Measurements from ENCODE around the gene PLK5.
A peak's percentile ranks its signal among the peaks of the same experiment; 100 is the strongest.
"Not testable (repeated sequence)": the region's sequence is repeated elsewhere in the genome, so short reads cannot be mapped to it uniquely, and the experiment has no call there.

Gene PLK5, protein sequence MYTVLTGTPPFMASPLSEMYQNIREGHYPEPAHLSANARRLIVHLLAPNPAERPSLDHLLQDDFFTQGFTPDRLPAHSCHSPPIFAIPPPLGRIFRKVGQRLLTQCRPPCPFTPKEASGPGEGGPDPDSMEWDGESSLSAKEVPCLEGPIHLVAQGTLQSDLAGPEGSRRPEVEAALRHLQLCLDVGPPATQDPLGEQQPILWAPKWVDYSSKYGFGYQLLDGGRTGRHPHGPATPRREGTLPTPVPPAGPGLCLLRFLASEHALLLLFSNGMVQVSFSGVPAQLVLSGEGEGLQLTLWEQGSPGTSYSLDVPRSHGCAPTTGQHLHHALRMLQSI

DNA sequence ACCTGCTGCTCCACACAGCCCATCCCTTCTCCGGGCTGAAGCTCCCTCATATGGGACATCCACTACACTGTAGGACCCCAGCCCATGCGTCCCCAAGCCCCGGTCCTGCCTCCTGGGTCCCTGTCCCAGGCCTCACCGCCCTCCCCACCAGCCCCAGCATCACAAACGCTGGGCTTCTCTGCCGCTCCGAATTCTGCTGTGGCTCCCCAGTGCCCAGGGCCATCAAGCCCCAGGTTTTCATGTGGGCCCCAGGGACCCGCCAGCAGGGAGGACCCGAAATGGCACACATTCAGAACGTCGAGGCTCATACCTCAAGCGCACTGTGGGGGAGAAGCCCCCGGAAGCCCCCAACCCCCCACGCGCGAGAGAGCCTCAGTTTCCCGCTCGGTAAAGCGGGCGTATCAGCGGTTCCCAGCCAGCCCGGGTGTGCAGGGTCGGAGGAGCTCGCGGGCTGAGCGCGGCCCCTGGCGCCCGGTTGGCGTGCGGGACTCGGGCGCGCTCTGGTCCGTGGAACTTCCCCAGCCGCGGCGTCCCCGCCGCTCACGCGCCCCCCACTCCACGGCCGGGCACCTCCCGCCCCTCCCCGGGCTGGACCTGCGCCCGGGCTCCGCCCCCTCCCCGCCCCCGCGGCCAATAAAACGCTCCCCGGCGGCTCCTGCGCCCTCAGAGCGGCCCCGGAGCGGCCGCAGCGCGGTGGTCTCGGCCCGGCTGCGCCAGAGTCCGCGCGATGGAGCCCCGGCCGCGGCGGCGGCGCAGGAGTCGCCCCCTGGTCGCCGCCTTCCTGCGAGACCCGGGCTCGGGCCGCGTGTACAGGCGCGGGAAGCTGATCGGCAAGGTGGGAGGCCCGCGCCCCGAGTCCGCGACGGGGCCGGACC lies at the start of gene PLK5:
Gene PLK5 (plus strand): TSS at position 666 of the 875 bp plus-strand sequence. CDS start 2,920 bp downstream, outside the sequence.
- DNase-seq = no peak

DNA sequence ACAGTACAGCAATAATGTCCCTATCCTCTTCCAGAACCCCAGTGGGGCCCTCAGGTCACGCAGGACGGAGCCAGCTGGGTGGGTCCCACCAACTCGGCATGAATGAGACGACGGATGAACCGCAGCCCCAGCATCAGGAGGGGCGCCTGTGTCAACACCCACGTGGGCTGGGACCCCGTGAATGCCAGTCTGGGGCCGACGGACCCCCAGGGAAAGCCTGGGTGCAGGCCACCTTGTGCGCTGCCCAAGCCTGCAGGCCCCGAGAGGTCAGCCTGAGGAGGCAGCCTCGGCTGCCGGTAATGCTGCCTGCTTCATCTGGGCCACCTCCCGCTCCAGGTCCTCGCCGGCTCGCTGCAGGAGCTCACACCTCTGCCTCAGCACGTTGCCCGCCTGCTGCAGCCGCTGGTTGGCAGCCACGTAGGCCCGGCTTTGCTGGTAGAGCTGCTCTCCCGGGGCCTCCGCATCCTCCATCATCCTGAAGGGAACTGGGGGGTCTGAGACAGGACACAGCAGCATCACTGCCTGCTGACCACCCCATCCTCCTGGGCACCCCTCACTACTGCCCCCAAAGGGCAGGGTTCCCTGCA lies 49.0 kb upstream of the PLK5 start:
- no peak for DNase-seq

DNA sequence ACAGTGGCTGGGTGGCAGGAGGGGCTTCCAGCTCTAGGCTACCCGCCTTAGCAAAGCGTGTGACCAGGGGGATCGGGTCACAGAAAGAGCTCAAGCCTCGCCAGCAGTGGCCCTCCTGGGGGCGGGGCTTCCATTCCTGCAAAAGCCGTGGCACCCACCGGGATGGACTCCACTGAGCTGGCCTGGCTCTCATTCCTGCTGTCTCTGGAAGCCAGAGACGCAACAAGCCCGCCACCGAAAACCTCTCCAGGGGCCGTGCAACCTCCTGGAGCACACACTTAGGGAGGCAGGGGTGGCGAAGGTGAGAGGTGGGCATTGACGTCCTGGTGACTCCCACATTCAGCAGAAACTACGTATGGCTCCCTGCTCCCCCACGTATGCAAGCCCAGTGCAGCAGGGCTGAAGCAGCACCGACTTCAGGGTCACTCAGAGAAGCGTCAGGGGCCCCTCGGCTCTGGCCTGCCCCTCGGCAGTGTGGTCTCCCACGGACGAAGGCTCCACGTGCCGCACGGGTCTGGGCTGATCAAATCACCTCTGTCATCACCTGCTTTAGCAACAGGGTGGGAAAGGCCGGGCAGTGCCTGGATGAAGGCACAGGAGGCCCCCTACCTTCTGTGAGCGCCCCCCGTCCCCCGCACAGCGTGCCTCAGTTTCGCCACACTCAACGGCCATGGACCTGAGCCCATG lies 48.0 kb upstream of the PLK5 start:
- DNase-seq = no peak

DNA sequence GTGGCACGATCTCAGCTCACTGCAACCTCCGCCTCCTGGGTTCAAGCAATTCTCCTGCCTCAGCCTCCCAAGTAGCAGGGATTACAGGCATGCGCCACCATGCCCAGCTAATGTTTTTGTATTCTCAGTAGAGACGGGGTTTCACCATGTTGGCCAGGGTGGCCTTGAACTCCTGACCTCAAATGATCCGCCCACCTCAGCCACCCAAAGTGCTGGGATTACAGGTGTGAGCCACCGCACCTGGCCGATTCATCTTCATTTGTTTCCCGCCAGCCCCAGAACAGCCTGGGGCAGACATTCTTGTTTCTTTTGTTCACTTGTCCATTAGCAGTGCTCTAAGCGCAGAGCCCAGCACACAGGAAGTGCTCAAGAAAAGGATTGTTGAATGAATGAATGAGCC lies 46.8 kb upstream of the PLK5 start:
- DNase-seq = not testable (repeated sequence)

- peak; percentile 92 for DNase-seq
Measured at GRCh38 chr19:1478934-1479707, 44.8 kb upstream of the PLK5 start, which contains the start of gene C19orf25. C19orf25 (minus strand) TSS chr19:1479215; CDS start chr19:1478903, 312 bp downstream.

DNA sequence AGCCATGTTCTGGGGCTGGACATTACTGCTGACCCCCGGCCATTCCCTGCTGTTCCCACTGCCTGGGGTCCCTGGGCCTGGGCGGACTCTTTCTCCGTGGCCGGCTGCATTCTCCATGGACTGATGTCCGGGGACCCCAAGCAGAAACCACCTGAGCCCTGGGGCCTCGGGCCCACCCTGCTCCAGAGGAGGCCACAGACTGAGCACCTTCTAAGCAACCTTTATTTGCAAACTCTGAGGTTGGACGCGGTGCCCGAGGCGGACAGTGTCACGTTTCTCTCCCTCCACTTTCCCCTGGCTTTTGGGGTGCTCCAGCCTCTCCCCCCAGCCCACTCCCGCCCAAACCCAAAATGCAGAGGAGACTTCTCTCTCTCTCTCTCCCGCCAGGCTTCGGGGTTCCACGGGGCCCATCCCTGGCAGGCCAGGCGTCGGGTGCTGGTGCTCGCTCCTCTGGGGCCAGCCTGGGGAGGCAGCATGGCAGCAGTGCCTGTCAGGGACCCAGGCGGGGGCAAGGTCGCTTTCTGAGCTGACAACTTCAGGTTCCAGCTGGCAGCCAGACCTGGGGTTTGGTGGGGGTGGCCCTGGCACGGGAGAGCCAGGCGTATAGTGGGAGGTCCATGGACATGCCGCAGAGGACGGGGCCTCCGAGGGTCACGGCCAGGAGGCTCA lies 42.5 kb upstream of the PLK5 start:
- no peak for DNase-seq

DNA sequence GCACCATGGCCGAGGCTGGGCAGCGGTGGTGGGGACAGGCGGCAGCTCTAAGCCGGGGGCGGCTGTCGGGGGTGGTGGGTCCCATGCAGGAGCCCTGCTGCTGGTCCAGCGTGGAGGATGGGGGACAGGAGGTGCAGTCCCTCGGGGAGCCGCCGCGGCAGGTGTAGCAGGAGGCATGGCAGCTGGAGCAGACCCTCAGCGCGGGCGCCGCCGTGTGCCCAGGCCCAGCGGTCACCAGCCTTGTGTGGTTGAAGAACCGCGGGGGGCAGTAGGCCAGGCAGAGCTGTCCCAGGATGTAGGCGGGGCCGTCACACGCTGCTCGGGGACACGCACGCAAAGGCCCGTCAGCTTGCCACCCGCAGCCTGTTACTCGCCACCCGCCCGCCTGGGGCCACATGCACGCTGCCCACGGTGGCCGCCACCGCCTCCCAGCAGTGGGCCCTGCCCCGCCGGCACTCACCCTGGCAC lies 42.0 kb upstream of the PLK5 start:
- no peak for DNase-seq

DNA sequence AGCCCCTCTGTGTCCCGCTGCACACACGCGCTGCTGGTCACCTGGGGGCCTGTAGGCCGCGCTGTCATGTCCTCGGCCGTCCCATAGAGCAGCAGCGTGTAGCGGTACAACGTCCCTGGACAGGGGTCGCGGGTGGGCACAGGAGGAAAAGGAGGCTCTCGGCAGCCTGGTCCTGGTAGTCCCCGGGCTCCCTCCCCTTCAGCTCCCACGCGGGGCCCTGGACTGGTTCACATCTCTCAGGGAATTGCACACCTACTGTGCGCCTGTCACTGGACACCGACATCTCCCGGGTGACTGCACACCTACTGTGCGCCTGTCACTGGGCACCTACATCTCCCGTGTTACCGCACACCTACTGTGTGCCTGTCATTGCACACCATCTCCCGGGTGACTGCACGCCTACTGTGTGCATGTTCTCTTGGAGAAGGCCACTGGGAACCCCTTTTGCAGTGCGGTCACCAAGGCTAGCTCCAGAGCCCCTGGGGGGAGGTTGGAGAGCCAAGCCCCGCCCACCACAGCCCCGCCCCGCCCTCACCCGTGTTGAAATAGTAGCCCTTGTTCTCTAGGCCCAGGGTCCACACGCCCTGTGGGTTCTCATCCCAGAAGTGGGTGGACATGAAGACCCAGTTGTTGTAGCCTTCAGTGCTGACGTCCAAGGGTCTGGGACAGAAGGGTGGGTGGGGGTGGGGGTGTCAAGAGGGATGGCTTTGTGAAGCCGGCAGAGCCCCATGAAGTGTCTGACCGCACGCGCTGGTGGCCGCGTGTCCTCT lies 41.3 kb upstream of the PLK5 start:
- DNase-seq = no peak

DNA sequence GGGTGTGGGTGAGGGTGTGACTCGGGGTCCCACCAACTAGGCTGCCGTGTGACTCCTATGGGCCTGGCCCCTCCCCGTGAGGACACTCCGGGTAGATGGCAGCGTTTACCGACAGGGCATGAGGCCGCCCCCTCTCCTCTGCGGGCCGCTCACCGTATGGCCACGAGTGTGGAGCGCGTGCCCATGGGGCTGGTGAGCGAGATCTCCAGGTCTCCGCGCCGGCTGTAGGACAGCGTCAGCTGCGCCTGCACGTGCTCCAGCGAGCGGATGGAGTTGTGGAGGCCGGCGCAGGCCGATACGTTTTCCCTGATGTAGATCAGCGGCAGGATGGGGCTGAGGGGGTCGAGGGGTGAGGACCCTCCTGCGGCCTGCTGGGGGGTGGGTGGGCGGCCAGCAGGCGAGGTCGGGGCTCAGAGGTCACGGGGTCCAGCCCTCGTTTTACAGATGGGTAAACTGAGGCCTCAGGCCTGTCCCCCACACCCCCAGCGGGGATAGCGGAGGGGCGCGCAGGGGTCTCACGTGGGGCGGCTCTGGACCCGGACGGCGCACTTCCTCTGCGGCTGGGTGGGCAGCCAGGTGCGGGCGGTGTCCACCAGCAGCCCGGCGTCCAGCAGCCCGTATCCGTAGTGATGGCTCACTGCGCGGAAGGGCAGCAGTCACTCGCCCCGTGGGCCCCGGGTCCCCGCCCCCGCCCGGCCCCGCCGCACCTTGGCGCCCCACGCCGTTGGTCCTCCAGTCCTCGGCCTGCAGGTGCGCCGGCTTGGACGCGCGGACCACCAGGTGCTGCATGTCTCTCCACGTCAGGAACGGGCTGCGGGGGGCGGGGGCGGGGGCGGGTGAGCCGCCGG lies 40.5 kb upstream of the PLK5 start:
- DNase-seq = no peak

DNA sequence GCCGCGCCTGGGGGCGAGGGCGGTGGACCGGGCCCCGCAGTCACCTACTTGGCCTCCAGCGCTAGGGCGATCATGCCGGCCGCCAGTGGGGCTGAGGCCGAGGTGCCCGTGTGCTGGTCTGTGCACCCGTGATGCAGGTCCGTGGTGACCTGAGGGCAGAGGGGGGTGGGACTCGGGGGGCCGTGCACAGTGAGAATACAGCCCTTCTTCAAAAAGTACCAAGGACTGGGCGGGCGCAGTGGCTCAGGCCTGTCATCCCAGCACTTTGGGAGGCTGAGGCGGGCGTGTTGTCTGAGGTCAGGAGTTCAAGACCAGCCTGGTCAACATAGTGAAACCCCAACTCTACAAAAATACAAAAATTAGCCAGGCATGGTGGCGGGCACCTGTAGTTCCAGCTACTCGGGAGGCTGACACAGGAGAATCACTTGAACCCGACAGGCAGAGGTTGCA lies 39.9 kb upstream of the PLK5 start:
- DNase-seq = no peak

DNA sequence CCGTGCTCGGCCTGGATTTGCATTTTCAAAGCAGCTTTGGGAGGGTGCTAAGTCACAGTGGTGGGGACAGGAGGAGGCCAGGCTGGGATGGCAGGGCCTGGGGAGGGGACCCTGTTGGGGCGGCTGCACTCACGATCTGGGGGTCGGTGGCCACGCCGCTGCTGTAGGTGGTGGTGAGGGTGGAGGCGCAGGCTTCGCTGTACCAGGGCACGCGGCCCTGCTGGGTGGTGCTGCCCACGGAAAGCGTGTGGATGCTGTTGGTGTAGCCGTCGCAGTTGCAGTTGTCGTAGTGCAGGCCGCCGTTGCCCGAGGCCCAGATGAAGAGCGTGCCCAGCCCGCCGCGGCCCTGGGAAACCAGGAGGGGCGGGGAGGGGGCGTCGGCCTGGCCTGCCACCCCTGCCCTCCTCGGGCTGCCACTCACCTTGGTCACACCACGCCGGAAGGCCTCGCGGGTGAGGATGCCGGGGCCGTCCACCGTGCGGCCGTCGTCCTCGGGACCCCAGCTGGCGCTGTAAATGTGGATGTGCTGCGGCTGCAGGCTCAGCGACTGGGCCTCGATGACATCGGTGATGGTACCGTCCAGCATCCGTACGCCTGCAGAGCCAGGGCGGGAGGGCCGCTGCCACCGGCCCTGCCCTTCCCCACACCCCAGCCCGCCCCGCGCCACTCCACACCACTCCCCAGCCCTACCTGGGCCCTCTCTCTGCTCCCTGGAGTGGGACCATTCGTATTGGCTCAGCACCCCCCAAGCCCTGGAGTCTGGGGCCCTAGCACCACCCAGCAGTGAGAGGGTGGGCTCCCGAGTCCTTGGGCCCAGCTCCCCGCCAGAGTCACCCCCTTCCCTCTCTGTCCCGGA lies 36.9 kb upstream of the PLK5 start:
- DNase-seq = no peak

GRCh38 chr19:1487576-1488281 lies 36.1 kb upstream of the PLK5 start:
- DNase-seq = no peak

DNA sequence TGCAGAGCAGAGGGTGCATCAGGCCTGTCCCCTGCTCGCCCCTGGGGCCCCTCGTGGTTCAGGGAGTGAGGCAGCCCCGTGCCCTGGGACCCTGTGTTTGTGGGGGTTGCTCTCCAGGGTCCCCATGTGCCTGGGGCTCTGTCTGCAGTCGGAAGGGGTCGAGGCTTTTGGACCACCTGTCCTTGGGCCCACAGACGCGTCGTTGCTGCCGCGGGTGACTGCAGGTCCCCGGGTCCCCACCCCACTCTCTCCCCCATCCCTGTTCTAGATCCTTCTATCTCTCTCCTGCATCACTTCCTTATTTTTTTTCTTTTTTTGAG lies 35.6 kb upstream of the PLK5 start:
- DNase-seq = no peak

GRCh38 chr19:1489463-1490310 lies 34.2 kb upstream of the PLK5 start:
- no peak for DNase-seq

DNA sequence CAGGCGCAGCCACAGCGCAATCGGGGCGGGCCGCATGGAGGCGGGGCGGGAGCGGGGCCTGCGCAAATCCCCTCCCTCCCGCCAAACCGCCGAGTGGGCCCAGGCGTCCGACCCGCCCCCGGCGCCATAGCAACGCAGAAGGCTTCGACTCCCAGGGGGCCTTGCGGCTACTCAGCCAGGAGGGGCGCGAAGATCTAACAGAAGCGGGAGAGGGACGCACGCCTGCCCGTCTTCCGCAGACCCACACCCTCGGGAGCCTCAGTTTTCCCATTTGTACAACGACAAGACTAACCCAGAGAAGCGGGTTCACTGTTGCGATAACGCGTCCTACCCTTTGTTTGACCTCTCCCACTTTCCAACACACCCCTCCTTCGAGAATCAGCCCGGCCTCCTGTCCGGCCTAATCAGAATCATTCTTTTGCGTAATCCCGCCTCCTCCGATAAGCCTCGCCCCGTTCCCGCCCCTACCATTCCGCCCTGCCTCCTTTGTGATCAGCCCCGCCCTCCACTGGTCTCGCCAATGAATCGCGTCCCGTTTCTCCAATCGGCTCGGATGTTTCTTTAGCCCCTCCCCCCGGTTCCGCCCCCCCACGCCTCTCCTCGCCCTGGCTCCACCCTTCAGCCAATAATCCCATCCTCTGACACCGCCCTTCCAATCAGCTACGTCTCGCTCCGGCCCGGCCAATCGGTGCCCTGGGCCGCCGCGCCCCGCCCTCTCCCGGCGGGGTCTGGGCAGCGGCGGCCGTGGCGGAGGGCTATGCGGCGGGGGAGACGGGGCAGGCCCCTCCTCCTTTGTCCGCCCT lies 33.4 kb upstream of the PLK5 start, which contains the start of gene PCSK4:
Gene PCSK4 (minus strand): TSS at position 40 of the 803 bp plus-strand sequence. CDS start 4 bp downstream, at position 36.
- DNase-seq = peak; percentile 99
